B cell (primary cell): ENCODE data around the gene GALNT10. TPM values are rescaled to one million over a fixed set of nuclear protein-coding genes. Genes with fewer than 3 reads are reported as not detected.
A peak's percentile ranks its signal among the peaks of the same experiment; 100 is the strongest.

Source experiments
- ATAC-seq: fragments of 200-7000 bp; cut with Tn5 transposase; one replicate; pipeline ENCODE4 v1.10.0; 2021; ENCODE audit warnings: low read depth, mild to moderate bottlenecking, moderate number of reproducible peaks, moderate library complexity
- CTCF ChIA-PET: fragments of 350-600 bp; sonication (Branson Sonifier 250); formaldehyde crosslinking; loops from one replicate; lab custom pipeline; 2021; ENCODE audit warnings: antibody characterized with exemption, inconsistent platforms; lab: Charles Lee
- POLR2A ChIA-PET: fragments of 350-600 bp; sonication (Branson Sonifier 250); formaldehyde crosslinking; loops from one replicate; lab custom pipeline; 2021; ENCODE audit warnings: antibody characterized with exemption; lab: Charles Lee
- DNase-seq: peaks from one replicate; pipeline ENCODE4 v3.0.0; 2013
- H2AFZ ChIP-seq: 2 replicates; pipeline ENCODE4 v1.6.1; 2012; ENCODE audit warnings: mild to moderate bottlenecking, low read depth, low read length; ENCODE audit not compliant: insufficient read depth, poor library complexity, severe bottlenecking
- H3K27ac ChIP-seq, 2 donors: 1 replicate in 1 of 2; 2 replicates in 1 of 2; pipeline ENCODE4 v1.5.1; 2012 to 2013; ENCODE audit warnings: low read length in 2 of 2, mild to moderate bottlenecking in 2 of 2, moderate library complexity in 1 of 2
- H3K27me3 ChIP-seq, 4 experiments: fragments of 200-600 bp in 1 of 4; sonication (generic) in 1 of 4; replicated peaks in 1 of 4; 1 replicate in 2 of 4; 2 replicates in 2 of 4; pipeline versions ENCODE4 v1.6.1 to v1.7.0; 2013 to 2016; ENCODE audit warnings: low read length in 3 of 4, mild to moderate bottlenecking in 2 of 4, mixed read lengths in 1 of 4, moderate library complexity in 1 of 4; ENCODE audit not compliant: insufficient read depth in 4 of 4, control insufficient read depth in 3 of 4; ENCODE audit errors: control extremely low read depth in 1 of 4
- H3K36me3 ChIP-seq, 2 experiments: replicated peaks in 1 of 2; 1 replicate in 1 of 2; 2 replicates in 1 of 2; pipeline versions ENCODE4 v1.6.1 to v1.7.1; 2013; ENCODE audit warnings: low read length in 1 of 2; ENCODE audit not compliant: insufficient read depth in 2 of 2, control insufficient read depth in 1 of 2; ENCODE audit errors: control extremely low read depth in 1 of 2, extremely low read depth in 1 of 2
- H3K4me1 ChIP-seq, 2 donors: fragments of 200-600 bp in 1 of 2; sonication (generic) in 1 of 2; 1 replicate in 1 of 2; 2 replicates in 1 of 2; pipeline versions ENCODE4 v1.5.1 to v1.6.1; 2013 to 2017; ENCODE audit warnings: low read length in 2 of 2; ENCODE audit not compliant: control insufficient read depth in 2 of 2, insufficient read depth in 2 of 2
- H3K4me2 ChIP-seq: replicated peaks from 2 replicates; pipeline ENCODE3; 2012; ENCODE audit warnings: mild to moderate bottlenecking, low read depth, low read length; ENCODE audit not compliant: poor library complexity, severe bottlenecking
- H3K4me3 ChIP-seq, 5 experiments: fragments of 200-600 bp in 1 of 5; sonication (generic) in 1 of 5; 1 replicate in 3 of 5; 2 replicates in 2 of 5; pipeline versions ENCODE4 v1.5.1 to v1.7.0; 2011 to 2016; ENCODE audit warnings: low read length in 4 of 5, mild to moderate bottlenecking in 4 of 5, low read depth in 2 of 5, control low read depth in 1 of 5, moderate library complexity in 1 of 5; ENCODE audit not compliant: insufficient read depth in 1 of 5; ENCODE audit errors: control extremely low read depth in 1 of 5, extremely low read depth in 1 of 5
- H3K79me2 ChIP-seq: fragments of 200-600 bp; sonication (generic); one replicate; pipeline ENCODE4 v1.6.0; 2016; ENCODE audit warnings: low read length; ENCODE audit not compliant: control insufficient read depth, insufficient read depth
- H3K9ac ChIP-seq: fragments of 200-600 bp; sonication (generic); 2 replicates; pipeline ENCODE4 v1.6.1; 2017; ENCODE audit warnings: mild to moderate bottlenecking, low read length, moderate library complexity
- H3K9me3 ChIP-seq, 3 donors: one replicate each; pipeline versions ENCODE4 v1.6.1 to v1.7.1; 2013; ENCODE audit warnings: low read length in 2 of 3; ENCODE audit not compliant: control insufficient read depth in 2 of 3, insufficient read depth in 1 of 3; ENCODE audit errors: control extremely low read depth in 1 of 3
- H4K20me1 ChIP-seq: 2 replicates; pipeline ENCODE4 v1.6.0; 2012; ENCODE audit warnings: mild to moderate bottlenecking, low read length; ENCODE audit not compliant: insufficient read depth, control insufficient read depth, poor library complexity, severe bottlenecking
- H3K27ac Mint-ChIP-seq: one replicate; pipeline ENCODE4 v1.8.0; 2021; ENCODE audit warnings: mixed read lengths
- H3K27me3 Mint-ChIP-seq: one replicate; pipeline ENCODE4 v1.8.0; 2021; ENCODE audit warnings: mixed read lengths
- H3K4me1 Mint-ChIP-seq: one replicate; pipeline ENCODE4 v1.8.0; 2021; ENCODE audit warnings: mixed read lengths
- H3K4me3 Mint-ChIP-seq: one replicate; pipeline ENCODE4 v1.8.0; 2021; ENCODE audit warnings: mixed read lengths
- H3K9me3 Mint-ChIP-seq: one replicate; pipeline ENCODE4 v1.8.0; 2022; ENCODE audit warnings: mixed read lengths; ENCODE audit not compliant: insufficient read depth
- CTCF ChIP-seq: fragments of 200-600 bp; IDR thresholded peaks from one replicate; pipeline ENCODE4 v1.8.0; 2022; ENCODE audit warnings: antibody characterized with exemption, mild to moderate bottlenecking
- EZH2 ChIP-seq: IDR thresholded peaks from 2 replicates; pipeline ENCODE4 v1.6.1; 2012; ENCODE audit warnings: borderline replicate concordance, low read depth, mild to moderate bottlenecking, moderate library complexity, low read length; ENCODE audit not compliant: insufficient read depth, poor library complexity, severe bottlenecking
- WGBS: methylation state at CpG from one replicate; pipeline ENCODE4 v1.1.5; 2013; ENCODE audit warnings: missing lambda C conversion rate; ENCODE audit not compliant: insufficient coverage; 5-methylcytosine and 5-hydroxymethylcytosine counted together
- intact Hi-C: fragments of 100-400 bp; cut with micrococcal nuclease; formaldehyde crosslinking; loops from one replicate; pipeline ENCODE4 v1.10.0; 2022
- polyA plus RNA-seq: library from polyadenylated mRNA; depleted of rRNA; stranded (reverse); fragments of >200 nt; gene quantifications from 2 replicates; pipeline ENCODE4 v1.2.3, GENCODE V29; 2012
- total RNA-seq, 2 donors: library from RNA; stranded (reverse); fragments of 120-200 nt in 1 of 2; gene quantifications; 1 replicate in 1 of 2; 2 replicates in 1 of 2; pipeline versions ENCODE4 v1.2.3 to v1.2.4, GENCODE V29; 2013 to 2022

Gene GALNT10
- total and polyA plus RNA-seq, 2 donors (not counting 1 experiment from before 2014, with no cell fraction given) = 27.7 to 42.8 TPM

GRCh38 chr5:154230526-154230925 lies 40.0 kb downstream of the GALNT10 start:
- no peak for DNase-seq
- H3K4me1 Mint-ChIP-seq = peaks cover 50% of the 10 kb centered on the region
- Histone ChIP-seq H3K4me3 (no peak overlapping the region), H3K9ac (no peak overlapping the region), H3K27me3 (no peaks in the 10 kb centered on the region), H3K79me2 (peaks cover 64% of the 10 kb centered on the region), H2AFZ (no peak overlapping the region), H3K36me3 (peaks cover 0 to 3% of the 10 kb centered on the region in 2 experiments), H3K4me1 (peaks cover 29 to 32% of the 10 kb centered on the region in 2 donors), H4K20me1 (no peaks in the 10 kb centered on the region), H3K9me3 (peaks cover 0 to 6% (median 5%) of the 10 kb centered on the region in 3 donors), H3K4me2 (no peak overlapping the region), H3K27ac (no peak overlapping the region)
- ATAC-seq = no peak
- ChIA-PET POLR2A (interaction anchor here (0.8 kb wide), 1 partner anchor 9 kb away, joined by 3 read pairs; no protein-coding TSS in a partner anchor), CTCF (interaction anchor here (1.1 to 1.4 kb wide), 2 partner anchors 9 to 12 kb away, joined by 3 to 4 read pairs; no protein-coding TSS in a partner anchor)
- no peak for TF ChIP-seq CTCF
- no peak for TF ChIP-seq EZH2
- no peaks in the 10 kb centered on the region for H3K9me3 Mint-ChIP-seq
- H3K4me3 Mint-ChIP-seq = no peak overlapping the region
- intact Hi-C loops = loop anchor here (2.0 kb wide), 1 partner anchor 38 kb away; no protein-coding TSS in a partner anchor
- H3K27ac Mint-ChIP-seq = peak overlapping the region; percentile 32
- no peaks in the 10 kb centered on the region for H3K27me3 Mint-ChIP-seq

- WGBS = 83% methylated on average over 1 of the region's 3 CpGs
- no peak for DNase-seq
- ChIA-PET CTCF (no interaction called here), POLR2A (no interaction called here)
- H3K9ac ChIP-seq = no peak overlapping the region
- H2AFZ ChIP-seq = no peak overlapping the region
- no peaks in the 10 kb centered on the region for H3K9me3 Mint-ChIP-seq
- H3K27ac Mint-ChIP-seq = no peak overlapping the region
- no peaks in the 10 kb centered on the region for H4K20me1 ChIP-seq
- H3K4me1 ChIP-seq = peaks cover 36 to 47% of the 10 kb centered on the region in 2 donors
- H3K79me2 ChIP-seq = peaks cover 60% of the 10 kb centered on the region
- H3K27me3 Mint-ChIP-seq = no peaks in the 10 kb centered on the region
- intact Hi-C loops = no loop called here
- TF ChIP-seq CTCF = no peak
- no peak for TF ChIP-seq EZH2
- no peak overlapping the region for H3K4me3 Mint-ChIP-seq
- H3K36me3 ChIP-seq = peaks cover 0 to 3% of the 10 kb centered on the region in 2 experiments
- ATAC-seq = no peak
- no peak overlapping the region for H3K4me2 ChIP-seq
- H3K27me3 ChIP-seq = no peaks in the 10 kb centered on the region
- H3K4me1 Mint-ChIP-seq = peaks cover 66% of the 10 kb centered on the region
- no peaks in the 10 kb centered on the region for H3K9me3 ChIP-seq
- H3K27ac ChIP-seq = no peak overlapping the region
- H3K4me3 ChIP-seq = no peak overlapping the region
Measured at GRCh38 chr5:154234551-154234950, 44.0 kb downstream of the GALNT10 start.
